Epithelial cell of proximal tubule (primary cell): ENCODE results near the gene MTF2. TPM values are rescaled to one million over a fixed set of nuclear protein-coding genes. Genes with fewer than 3 reads are reported as not detected.

Experiments used
- DNase-seq: peaks from one replicate; pipeline ENCODE4 v3.0.0-alpha.2; 2011; ENCODE audit warnings: low read depth
- H3K4me3 ChIP-seq: 2 replicates; pipeline ENCODE4 v1.5.1; 2011; ENCODE audit warnings: low read depth, mild to moderate bottlenecking, low read length
- total RNA-seq: library from RNA; depleted of rRNA; stranded (reverse); fragments of >200 nt; gene quantifications from 2 replicates; pipeline ENCODE4 v1.2.3, GENCODE V29; 2015
- TF ChIP-seq, protein P1 (sequence below): conservative IDR thresholded peaks from 2 replicates; pipeline ENCODE4 v1.5.1; 2012; ENCODE audit warnings: low read depth, mild to moderate bottlenecking, low read length

MTF2 gene
- total RNA-seq, 1 donor from 2014 or later, result 26.3 TPM

DNA sequence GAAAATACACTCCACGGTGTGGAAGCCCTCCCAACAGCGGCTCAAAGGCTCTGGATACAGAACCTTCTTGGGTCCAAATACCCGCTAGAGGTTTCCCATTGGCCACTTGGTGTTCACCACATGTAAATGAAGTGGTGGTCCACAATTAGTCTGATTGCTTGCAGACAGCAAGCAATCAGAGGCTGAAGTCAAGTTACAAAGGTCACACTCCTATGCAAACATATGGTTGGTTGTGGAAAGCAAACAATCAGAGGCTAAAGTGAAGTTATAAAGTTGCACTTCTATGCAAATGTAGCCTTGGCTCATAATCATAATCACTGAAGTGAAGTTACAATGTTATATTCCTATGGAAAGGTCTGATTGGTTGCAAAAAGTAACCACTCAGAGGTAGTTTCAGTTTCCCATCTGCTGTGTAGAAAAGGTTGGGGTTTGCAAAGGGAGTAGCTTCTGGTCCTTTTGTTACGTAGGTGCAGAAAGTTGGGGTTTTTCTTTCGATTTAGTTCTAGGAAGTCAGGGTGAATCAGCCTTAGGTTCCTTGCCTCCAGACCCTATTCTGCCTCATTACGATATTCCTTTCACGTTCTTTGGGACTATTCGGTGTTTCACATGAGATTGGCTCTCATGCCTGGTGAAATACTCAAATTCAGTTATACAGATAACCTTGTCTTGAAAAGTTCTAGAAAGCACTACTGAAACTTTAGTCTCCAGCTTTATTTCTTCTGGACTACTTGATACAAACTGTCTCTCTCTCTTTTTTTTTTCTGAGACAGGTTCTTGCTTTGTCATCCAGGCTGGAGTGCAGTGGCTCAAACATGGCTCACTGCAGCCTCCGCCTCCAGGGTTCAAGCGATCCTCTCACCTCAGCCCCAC lies 36.7 kb upstream of the MTF2 start:
- TF ChIP-seq, protein P1, sequence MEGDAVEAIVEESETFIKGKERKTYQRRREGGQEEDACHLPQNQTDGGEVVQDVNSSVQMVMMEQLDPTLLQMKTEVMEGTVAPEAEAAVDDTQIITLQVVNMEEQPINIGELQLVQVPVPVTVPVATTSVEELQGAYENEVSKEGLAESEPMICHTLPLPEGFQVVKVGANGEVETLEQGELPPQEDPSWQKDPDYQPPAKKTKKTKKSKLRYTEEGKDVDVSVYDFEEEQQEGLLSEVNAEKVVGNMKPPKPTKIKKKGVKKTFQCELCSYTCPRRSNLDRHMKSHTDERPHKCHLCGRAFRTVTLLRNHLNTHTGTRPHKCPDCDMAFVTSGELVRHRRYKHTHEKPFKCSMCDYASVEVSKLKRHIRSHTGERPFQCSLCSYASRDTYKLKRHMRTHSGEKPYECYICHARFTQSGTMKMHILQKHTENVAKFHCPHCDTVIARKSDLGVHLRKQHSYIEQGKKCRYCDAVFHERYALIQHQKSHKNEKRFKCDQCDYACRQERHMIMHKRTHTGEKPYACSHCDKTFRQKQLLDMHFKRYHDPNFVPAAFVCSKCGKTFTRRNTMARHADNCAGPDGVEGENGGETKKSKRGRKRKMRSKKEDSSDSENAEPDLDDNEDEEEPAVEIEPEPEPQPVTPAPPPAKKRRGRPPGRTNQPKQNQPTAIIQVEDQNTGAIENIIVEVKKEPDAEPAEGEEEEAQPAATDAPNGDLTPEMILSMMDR, result no peak
- H3K4me3 ChIP-seq, result no peak overlapping the region
- no peak for DNase-seq

DNA sequence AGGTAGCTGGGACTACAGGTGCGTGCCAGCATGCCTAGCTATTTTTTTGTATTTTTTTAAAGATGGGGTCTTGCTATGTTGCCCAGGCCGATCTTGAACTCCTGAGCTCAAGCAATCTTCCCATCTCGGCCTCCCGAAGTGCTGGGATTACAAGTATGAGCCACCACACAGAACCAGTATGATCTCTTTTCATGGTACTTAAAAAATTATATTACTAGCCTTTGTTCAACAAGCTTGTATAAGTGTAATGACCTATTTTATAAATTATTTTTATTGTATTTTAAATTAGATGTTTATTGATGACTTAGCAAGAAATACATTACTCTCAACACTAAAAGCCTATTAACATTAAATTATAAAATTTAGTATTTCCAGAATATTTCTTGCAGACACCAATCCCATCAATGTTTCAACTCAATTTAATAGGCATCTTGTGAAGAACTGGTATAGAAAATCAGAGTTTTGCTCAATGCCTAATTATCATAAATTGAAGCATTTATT lies 36.0 kb upstream of the MTF2 start:
- no peak for DNase-seq
- H3K4me3 ChIP-seq, result no peak overlapping the region
- TF ChIP-seq, protein P1, result no peak

DNA sequence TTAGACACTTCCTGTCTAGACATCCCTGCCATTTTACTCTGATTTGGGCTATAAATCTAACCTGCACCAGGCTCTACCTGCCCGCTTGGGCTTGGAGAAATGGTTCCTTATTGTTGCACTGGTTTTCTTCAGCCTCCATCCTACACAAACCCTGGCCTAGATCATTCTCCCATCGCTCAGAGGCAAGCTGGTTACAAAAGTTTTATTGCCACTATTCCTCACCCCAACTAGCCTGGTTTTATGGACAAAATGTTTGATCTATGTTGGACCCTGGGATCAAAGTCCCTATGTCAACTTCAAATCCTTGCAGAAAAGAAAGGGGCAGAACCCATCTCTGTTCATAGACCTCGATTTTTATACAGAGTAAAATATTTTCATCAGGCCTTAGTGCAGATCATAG lies 31.5 kb upstream of the MTF2 start:
- no peak for DNase-seq
- TF ChIP-seq, protein P1, result no peak

DNA sequence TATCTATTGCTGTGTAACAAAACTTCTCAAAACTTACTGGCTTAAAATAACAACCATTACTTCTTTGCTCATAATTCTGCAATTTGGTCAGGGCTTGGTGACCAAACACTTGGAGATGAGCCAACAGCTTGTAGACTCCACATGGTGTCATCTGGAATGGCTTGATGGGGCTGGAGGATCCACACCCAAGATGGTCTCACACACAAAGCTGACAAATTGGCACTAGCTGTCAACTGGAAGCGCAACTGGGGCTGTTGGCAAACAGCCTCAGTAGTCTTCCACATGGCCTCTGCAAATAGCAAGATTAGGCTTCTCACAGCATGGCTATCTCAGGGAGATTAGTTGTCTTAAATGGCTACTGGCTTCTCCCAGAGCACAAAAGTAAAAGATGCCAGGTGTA lies 27.1 kb upstream of the MTF2 start:
- H3K4me3 ChIP-seq, result no peak overlapping the region
- no peak for DNase-seq
- TF ChIP-seq, protein P1, result no peak

More for the DNA sequence above, 31.5 kb upstream of the MTF2 start:
- H3K4me3 ChIP-seq, result no peak overlapping the region

DNA sequence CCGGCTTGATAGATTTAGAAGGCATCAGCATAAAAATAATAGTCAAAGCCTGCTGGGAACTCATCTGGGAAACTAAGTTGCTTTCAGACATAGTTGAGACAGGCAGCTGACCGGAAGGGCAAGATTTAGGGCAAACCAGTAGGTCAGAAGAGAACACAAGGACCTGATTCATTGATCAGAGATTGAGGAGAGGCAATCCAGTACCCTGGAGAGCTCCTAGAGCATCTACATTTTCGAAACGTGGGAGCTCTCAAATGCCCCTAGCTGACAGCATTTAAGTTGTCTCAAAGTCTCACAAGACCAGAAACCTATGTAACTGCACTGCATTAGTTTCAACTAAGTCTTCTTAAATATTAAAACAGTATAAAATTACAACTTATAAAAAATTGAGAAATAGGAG lies 22.9 kb upstream of the MTF2 start:
- H3K4me3 ChIP-seq, result no peak overlapping the region
- DNase-seq, result no peak
- TF ChIP-seq, protein P1, result no peak

DNA sequence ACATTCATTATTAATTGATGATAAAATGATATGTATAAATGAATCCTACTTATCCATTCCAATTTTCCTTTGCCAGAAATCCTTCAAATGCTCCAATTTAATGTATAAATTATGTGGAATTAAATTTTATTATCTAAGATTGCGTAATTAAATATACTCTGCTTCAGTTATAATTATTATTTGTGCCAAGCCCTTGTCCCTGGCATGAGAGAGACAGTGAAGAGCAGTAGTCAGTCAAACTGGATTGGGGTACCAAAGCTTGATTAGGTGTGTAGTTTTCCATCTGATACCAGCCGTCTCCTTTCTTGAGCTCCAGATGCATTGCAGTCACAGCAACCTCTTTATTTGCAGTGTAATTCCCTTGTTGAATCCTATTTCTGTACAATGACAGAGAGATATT lies 22.4 kb upstream of the MTF2 start:
- TF ChIP-seq, protein P1, result no peak
- DNase-seq, result no peak
- no peak overlapping the region for H3K4me3 ChIP-seq
